Heart left ventricle (tissue), 13 donors: ENCODE results near the gene NEURL2.

Experiments used
- POLR2A ChIP-seq, 2 donors: fragments of 450-650 bp; IDR thresholded peaks; one replicate each; pipeline ENCODE4 v1.6.1; 2017; ENCODE audit warnings: antibody characterized with exemption in 2 of 2, mild to moderate bottlenecking in 2 of 2, moderate library complexity in 2 of 2
- TF ChIP-seq, protein P1 (sequence below), 12 donors: fragments of 200-600 bp; sonication (generic) in 4 of 12; IDR thresholded peaks; one replicate each; pipeline versions ENCODE4 v1.5.0 to v1.8.0; 2018 to 2022; ENCODE audit warnings: antibody characterized with exemption in 12 of 12, mild to moderate bottlenecking in 5 of 12
- donor health status: ischemic (EF 13 %, LVEDD 7.1; RV severe dilation, severe dysfunction).
- donor health status: DM: no; HTN: yes; CAD: no.
- donor health status: DM: no; HTN: no; CAD: no.
- donor health status: ischemic (EF 25% LVEDD 6.9; RV normal size, moderate dysfunction).
- donor health status: ischemic (EF 25% LVEDD 5.7; RV mildly dilated, moderate dysfunction).
- donor health status: ischemic (EF 35%, LVEDD 5.7; RV mildly dilated, moderate dysfunction).
- donor health status: nonischemic (EF 11% LVEDD 7.7; RV severe dilation, severe dysfunction).
- donor health status: DM: yes; HTN: yes; CAD: no.
- donor health status: PGD.
- donor health status: ischemic (EF 29% LVEDD 5.4; RV normal size, mild dysfunction).
- donor health status: nonischemic (EF 23%, LVEDD 6.1; RV moderate dilation, normal function).

DNA sequence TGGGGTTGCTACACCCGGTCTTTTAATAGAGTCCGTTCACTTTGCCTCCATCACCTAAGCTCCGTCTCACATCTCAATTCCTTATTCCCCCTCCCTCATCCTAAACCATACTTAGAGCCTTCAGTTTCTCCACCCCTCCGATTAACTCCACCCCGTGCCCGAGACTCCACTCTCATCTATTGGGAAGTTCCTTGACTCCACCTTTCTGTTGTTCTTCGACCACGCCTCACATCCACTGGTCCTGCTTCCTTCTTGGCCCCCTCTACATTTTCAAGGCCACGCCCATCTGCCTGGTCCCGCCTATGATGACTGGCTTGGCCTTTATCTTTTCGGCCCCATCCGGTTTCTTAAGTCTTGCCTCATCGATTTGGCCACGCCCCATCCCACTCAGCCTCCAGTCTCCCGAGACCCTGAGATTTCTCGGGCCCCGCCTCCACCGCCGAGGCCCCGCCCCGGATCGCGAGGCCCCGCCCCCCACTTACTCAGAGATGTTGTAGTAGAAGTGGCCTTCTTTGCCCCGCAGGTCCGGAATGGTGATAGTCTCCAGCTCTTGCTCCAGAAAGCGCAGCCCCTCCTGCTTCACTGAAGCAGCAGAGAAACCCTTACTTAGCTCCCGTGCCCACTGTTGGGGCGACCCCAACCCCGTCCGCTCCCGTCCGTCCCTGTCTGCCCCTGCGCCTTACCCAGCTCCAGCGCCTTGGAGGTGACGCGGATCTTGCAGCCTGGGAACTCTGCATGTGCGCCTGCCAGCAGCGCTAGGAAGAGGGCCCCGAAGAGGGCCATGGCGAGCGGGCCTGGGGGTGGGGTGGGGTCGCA, 19.9 kb upstream of the NEURL2 start:
- TF ChIP-seq, protein P1, sequence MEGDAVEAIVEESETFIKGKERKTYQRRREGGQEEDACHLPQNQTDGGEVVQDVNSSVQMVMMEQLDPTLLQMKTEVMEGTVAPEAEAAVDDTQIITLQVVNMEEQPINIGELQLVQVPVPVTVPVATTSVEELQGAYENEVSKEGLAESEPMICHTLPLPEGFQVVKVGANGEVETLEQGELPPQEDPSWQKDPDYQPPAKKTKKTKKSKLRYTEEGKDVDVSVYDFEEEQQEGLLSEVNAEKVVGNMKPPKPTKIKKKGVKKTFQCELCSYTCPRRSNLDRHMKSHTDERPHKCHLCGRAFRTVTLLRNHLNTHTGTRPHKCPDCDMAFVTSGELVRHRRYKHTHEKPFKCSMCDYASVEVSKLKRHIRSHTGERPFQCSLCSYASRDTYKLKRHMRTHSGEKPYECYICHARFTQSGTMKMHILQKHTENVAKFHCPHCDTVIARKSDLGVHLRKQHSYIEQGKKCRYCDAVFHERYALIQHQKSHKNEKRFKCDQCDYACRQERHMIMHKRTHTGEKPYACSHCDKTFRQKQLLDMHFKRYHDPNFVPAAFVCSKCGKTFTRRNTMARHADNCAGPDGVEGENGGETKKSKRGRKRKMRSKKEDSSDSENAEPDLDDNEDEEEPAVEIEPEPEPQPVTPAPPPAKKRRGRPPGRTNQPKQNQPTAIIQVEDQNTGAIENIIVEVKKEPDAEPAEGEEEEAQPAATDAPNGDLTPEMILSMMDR (IDR thresholded peaks at IDR 0.05), result no peak
- TF ChIP-seq POLR2A (IDR thresholded peaks at IDR 0.05), result peak in 1 of 2 donors; percentile 60
